ENCODE data around the gene ARMH3. TPM values are rescaled to one million over a fixed set of nuclear protein-coding genes. Genes with fewer than 3 reads are reported as not detected.

The ARMH3 gene
- total RNA-seq, 1 experiment from 2014 or later: 30.6 TPM

DNA sequence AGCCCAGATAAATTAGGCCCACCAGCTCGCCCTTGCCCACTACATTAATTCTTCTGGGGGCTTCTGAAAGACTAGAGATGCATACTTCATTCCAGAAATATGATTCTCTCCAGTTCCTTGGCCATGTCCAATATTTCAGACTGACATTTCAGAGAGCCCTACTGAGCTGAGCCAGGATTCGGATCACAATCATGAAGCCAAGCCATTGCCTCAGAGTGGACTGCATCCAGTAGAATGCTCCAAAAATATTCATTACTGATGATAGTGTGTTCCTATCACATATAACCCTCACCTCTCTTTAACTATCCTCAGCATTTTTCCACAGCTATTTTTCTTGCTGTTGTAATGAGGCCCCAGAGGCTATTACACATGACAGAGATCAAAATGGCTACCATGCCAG, 38.7 kb downstream of the ARMH3 start:
- ChIA-PET POLR2A (no interaction called here), CTCF (no interaction called here)
- Histone ChIP-seq H3K27ac (ENCODE audit: low read length) (no peak overlapping the region), H3K36me3 (ENCODE audit: control insufficient read depth, insufficient read depth, low read length) (peaks cover 2% of the 10 kb centered on the region; the same call in 1 of the 2 replicates), H3K4me3 (ENCODE audit: low read depth in 2 of 2, low read length in 2 of 2) (no peak overlapping the region), H3K27me3 (ENCODE audit: control insufficient read depth, insufficient read depth, low read length) (no peaks in the 10 kb centered on the region), H3K4me1 (ENCODE audit: control insufficient read depth, insufficient read depth, low read length) (no peaks in the 10 kb centered on the region), H3K9me3 (ENCODE audit: control insufficient read depth, insufficient read depth, low read depth, low read length) (no peaks in the 10 kb centered on the region)
- TF ChIP-seq SIN3A (IDR thresholded peaks at IDR 0.05; ENCODE audit: borderline replicate concordance, insufficient read depth, low read depth, low read length) (no peak), REST (IDR thresholded peaks at IDR 0.05; ENCODE audit: insufficient read depth in 1 of 2, low read depth in 2 of 2, low read length in 1 of 2) (no peak), POLR2AphosphoS5 (IDR thresholded peaks at IDR 0.05; ENCODE audit: low read depth, low read length) (no peak), CTCF (IDR thresholded peaks at IDR 0.05) (no peak), TCF7L2 (IDR thresholded peaks at IDR 0.05; ENCODE audit: low read depth, low read length) (no peak)
- BruUV-seq (replicated peaks): no TSS peak
- in situ Hi-C loops (cut with HindIII; ENCODE audit: low pct_unique_long_range_greater_than_20kb, low sequenced_read_pairs) (no loop called here), intact Hi-C loops (cut with micrococcal nuclease; ENCODE audit: unreplicated experiment) (no loop called here)
- ATAC-seq (no peak), DNase-seq (ENCODE audit: low read depth, low spot score) (no peak)

DNA sequence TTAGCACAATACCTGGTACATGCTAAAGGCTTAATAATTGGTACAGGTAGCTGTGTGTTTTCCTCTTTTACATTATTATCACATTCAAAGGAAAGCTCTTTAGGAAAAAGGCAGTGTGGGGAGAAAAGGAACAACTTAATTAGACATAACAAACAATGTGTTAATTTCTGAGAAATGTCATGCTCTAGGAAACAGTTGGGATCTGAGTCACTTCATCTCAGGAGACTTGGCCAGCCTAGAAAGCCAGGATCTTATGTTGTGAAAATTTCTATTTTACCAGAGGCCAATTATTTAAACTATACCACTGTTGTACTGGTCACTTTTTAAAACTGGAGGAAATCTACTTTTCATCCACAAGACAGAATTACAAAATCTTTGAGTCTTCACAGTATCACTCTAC, 39.6 kb downstream of the ARMH3 start:
- DNase-seq (ENCODE audit: low read depth, low spot score) (no peak), ATAC-seq (no peak)
- no TSS peak for BruUV-seq (replicated peaks)
- CTCF ChIA-PET: interaction anchor here (0.6 kb wide), 1 partner anchor 105 kb away, joined by 4 read pairs; no protein-coding TSS in a partner anchor
- TF ChIP-seq REST (IDR thresholded peaks at IDR 0.05; ENCODE audit: insufficient read depth in 1 of 2, low read depth in 2 of 2, low read length in 1 of 2) (no peak), TCF7L2 (IDR thresholded peaks at IDR 0.05; ENCODE audit: low read depth, low read length) (no peak), CTCF (IDR thresholded peaks at IDR 0.05) (no peak), POLR2AphosphoS5 (IDR thresholded peaks at IDR 0.05; ENCODE audit: low read depth, low read length) (no peak), SIN3A (IDR thresholded peaks at IDR 0.05; ENCODE audit: borderline replicate concordance, insufficient read depth, low read depth, low read length) (no peak)
- in situ Hi-C loops (cut with HindIII; ENCODE audit: low pct_unique_long_range_greater_than_20kb, low sequenced_read_pairs): no loop called here
- Histone ChIP-seq H3K4me3 (ENCODE audit: low read depth in 2 of 2, low read length in 2 of 2) (no peak overlapping the region), H3K27ac (ENCODE audit: low read length) (no peak overlapping the region), H3K9me3 (ENCODE audit: control insufficient read depth, insufficient read depth, low read depth, low read length) (no peaks in the 10 kb centered on the region), H3K4me1 (ENCODE audit: control insufficient read depth, insufficient read depth, low read length) (no peaks in the 10 kb centered on the region), H3K27me3 (ENCODE audit: control insufficient read depth, insufficient read depth, low read length) (no peaks in the 10 kb centered on the region), H3K36me3 (ENCODE audit: control insufficient read depth, insufficient read depth, low read length) (peaks cover 2% of the 10 kb centered on the region; the same call in 1 of the 2 replicates)
- POLR2A ChIA-PET: interaction anchor here (0.6 kb wide), 1 partner anchor 40 kb away, joined by 3 read pairs; the partner anchor contains the start of gene ARMH3
- intact Hi-C loops (cut with micrococcal nuclease; ENCODE audit: unreplicated experiment): no loop called here

Data from Panc1 (cell line).